GM12892 (cell line): Measurements from ENCODE around the gene C1QTNF4.

Experiments used
- POLR2A ChIP-seq: IDR thresholded peaks from 2 replicates; pipeline ENCODE4 v1.6.1; 2011; ENCODE audit warnings: low read depth, low read length, control low read depth
- POLR2AphosphoS5 ChIP-seq: IDR thresholded peaks from 2 replicates; pipeline ENCODE4 v1.6.1; 2011; ENCODE audit warnings: low read depth, low read length, control low read depth
- TAF1 ChIP-seq: IDR thresholded peaks from 2 replicates; pipeline ENCODE4 v1.6.1; 2011; ENCODE audit warnings: low read depth, mild to moderate bottlenecking, control low read depth, low read length, borderline replicate concordance

GRCh38 chr11:47577460-47578041 lies 16.7 kb downstream of the C1QTNF4 start:
- TF ChIP-seq POLR2A (no peak), POLR2AphosphoS5 (no peak), TAF1 (no peak)
